GM12878 (cell line): ENCODE measurements around the gene TMPRSS13. TPM values are rescaled to one million over a fixed set of nuclear protein-coding genes. Genes with fewer than 3 reads are reported as not detected.
A peak's percentile ranks its signal among the peaks of the same experiment; 100 is the strongest.

ENCODE experiments used
- ATAC-seq: fragments of 200-7000 bp; cut with Tn5 transposase; 3 replicates; pipeline ENCODE4 v1.9.1; 2020; ENCODE audit warnings: mild to moderate bottlenecking, moderate library complexity
- BruUV-seq: library from RNA; stranded (reverse); fragments of 400-500 nt; replicated peaks from 2 replicates; lab custom pipeline; 2021; lab: Mats Ljungman, UMichigan
- CTCF ChIA-PET: fragments of 300-600 bp; sonication (Branson Sonifier 250); formaldehyde crosslinking; extraction: SDS; loops from one replicate; lab custom pipeline; 2021; ENCODE audit warnings: inconsistent platforms; lab: Yijun Ruan, JAX
- POLR2A ChIA-PET: fragments of 350-600 bp; formaldehyde crosslinking; extraction: SDS; loops from one replicate; lab custom pipeline; 2021; ENCODE audit warnings: inconsistent platforms; lab: Charles Lee
- RAD21 ChIA-PET: fragments of 300-600 bp; sonication (Branson Sonifier 250); formaldehyde crosslinking; loops from one replicate; lab custom pipeline; 2023; ENCODE audit warnings: antibody characterized with exemption; ENCODE audit not compliant: unreplicated experiment; lab: Charles Lee
- SMC1A ChIA-PET: fragments of 300-600 bp; sonication (Branson Sonifier 250); formaldehyde crosslinking; loops from one replicate; lab custom pipeline; 2023; ENCODE audit not compliant: unreplicated experiment, uncharacterized antibody; lab: Charles Lee
- DNase-seq: peaks from one replicate; pipeline ENCODE4 v3.0.0-alpha.2; 2011; ENCODE audit warnings: low read depth, low spot score
- FAIRE-seq: peaks from 3 replicates; lab custom pipeline; 2011; peaks lifted over from hg19 to GRCh38; lab: Jason Lieb, UNC
- H2AFZ ChIP-seq: 2 replicates; pipeline ENCODE4 v1.6.0; 2011; ENCODE audit warnings: low read depth, low read length, control low read depth; ENCODE audit not compliant: control insufficient read depth
- H3K27ac ChIP-seq: 2 replicates; pipeline ENCODE4 v1.5.1; 2011; ENCODE audit warnings: control low read depth; ENCODE audit not compliant: control insufficient read depth, insufficient read depth
- H3K27me3 ChIP-seq, 2 experiments: replicated peaks in 1 of 2; 2 replicates each; pipeline versions ENCODE4 v1.6.0 to v1.6.1; 2011; ENCODE audit warnings: low read length in 1 of 2; ENCODE audit not compliant: control insufficient read depth in 2 of 2, insufficient read depth in 2 of 2
- H3K36me3 ChIP-seq, 2 experiments: 2 replicates each; pipeline ENCODE4 v1.5.1; 2011; ENCODE audit warnings: low read length in 1 of 2; ENCODE audit not compliant: control insufficient read depth in 2 of 2, insufficient read depth in 2 of 2
- H3K4me1 ChIP-seq: 2 replicates; pipeline ENCODE4 v1.6.1; 2011; ENCODE audit warnings: mild to moderate bottlenecking, low read length, moderate library complexity, mixed read lengths; ENCODE audit not compliant: control insufficient read depth, insufficient read depth
- H3K4me2 ChIP-seq: 2 replicates; pipeline ENCODE4 v1.6.0; 2011; ENCODE audit warnings: control low read depth; ENCODE audit not compliant: control insufficient read depth, insufficient read depth
- H3K4me3 ChIP-seq: fragments of 200-600 bp; sonication (generic); 2 replicates; pipeline ENCODE4 v1.5.1; 2016
- H3K79me2 ChIP-seq: 2 replicates; pipeline ENCODE4 v1.6.0; 2011; ENCODE audit warnings: low read length; ENCODE audit not compliant: control insufficient read depth, insufficient read depth
- H3K9ac ChIP-seq: 2 replicates; pipeline ENCODE4 v1.8.0; 2011; ENCODE audit warnings: low read length, control low read depth, mixed read lengths; ENCODE audit not compliant: control insufficient read depth, insufficient read depth
- H3K9me3 ChIP-seq: replicated peaks from 3 replicates; pipeline ENCODE4 v1.5.1; 2011; ENCODE audit warnings: mild to moderate bottlenecking, low read length; ENCODE audit not compliant: control insufficient read depth, insufficient read depth
- H4K20me1 ChIP-seq: 2 replicates; pipeline ENCODE4 v1.6.0; 2011; ENCODE audit not compliant: control insufficient read depth, insufficient read depth
- ATF7 ChIP-seq: fragments of 450-650 bp; IDR thresholded peaks from 2 replicates; pipeline ENCODE4 v1.6.1; 2016; ENCODE audit warnings: low read depth, mild to moderate bottlenecking
- EGR1 ChIP-seq, 2 experiments: IDR thresholded peaks; 1 replicate in 1 of 2; 2 replicates in 1 of 2; pipeline ENCODE4 v1.6.1; 2011 to 2012; ENCODE audit warnings: low read depth in 2 of 2, low read length in 2 of 2, borderline replicate concordance in 1 of 2, mild to moderate bottlenecking in 1 of 2, moderate library complexity in 1 of 2
- ESRRA ChIP-seq: IDR thresholded peaks from 2 replicates; pipeline ENCODE4 v1.6.1; 2012; ENCODE audit warnings: mild to moderate bottlenecking, low read length, improper control_type of control experiment
- FOXM1 ChIP-seq: IDR thresholded peaks from 2 replicates; pipeline ENCODE4 v1.6.1; 2012; ENCODE audit warnings: low read depth, mild to moderate bottlenecking, inconsistent platforms, low read length, moderate library complexity
- GATAD2B ChIP-seq: fragments of 450-650 bp; conservative IDR thresholded peaks from 2 replicates; pipeline ENCODE4 v1.6.1; 2017; ENCODE audit warnings: low read depth, mild to moderate bottlenecking, moderate library complexity
- HDAC2 ChIP-seq: fragments of 200-600 bp; sonication (generic); IDR thresholded peaks from 2 replicates; pipeline ENCODE4 v1.6.1; 2017
- HDAC6 ChIP-seq: fragments of 200-600 bp; sonication (generic); IDR thresholded peaks from one replicate; pipeline ENCODE4 v1.8.0; 2017; ENCODE audit warnings: antibody characterized with exemption; ENCODE audit not compliant: unreplicated experiment
- JUNB ChIP-seq: IDR thresholded peaks from 2 replicates; pipeline ENCODE4 v1.6.1; 2016; ENCODE audit warnings: antibody characterized with exemption, mild to moderate bottlenecking
- MTA2 ChIP-seq: fragments of 450-650 bp; IDR thresholded peaks from 2 replicates; pipeline ENCODE4 v1.6.1; 2016; ENCODE audit warnings: low read depth, mild to moderate bottlenecking, moderate library complexity
- NFIC ChIP-seq: IDR thresholded peaks from 2 replicates; pipeline ENCODE4 v1.6.1; 2012; ENCODE audit warnings: low read depth, mild to moderate bottlenecking, inconsistent platforms, low read length, moderate library complexity
- PAX8 ChIP-seq: fragments of 450-650 bp; IDR thresholded peaks from 2 replicates; pipeline ENCODE4 v1.6.1; 2017; ENCODE audit warnings: mild to moderate bottlenecking, moderate library complexity
- PML ChIP-seq: IDR thresholded peaks from 2 replicates; pipeline ENCODE4 v1.6.1; 2012; ENCODE audit warnings: low read length, inconsistent platforms
- POLR2A ChIP-seq: IDR thresholded peaks from 2 replicates; pipeline ENCODE4 v1.6.1; 2011; ENCODE audit warnings: low read depth, mild to moderate bottlenecking, low read length
- SIX5 ChIP-seq: IDR thresholded peaks from 2 replicates; pipeline ENCODE4 v1.6.1; 2011; ENCODE audit warnings: mild to moderate bottlenecking, low read depth, low read length, moderate library complexity; ENCODE audit not compliant: severe bottlenecking
- SMARCA5 ChIP-seq: fragments of 450-650 bp; IDR thresholded peaks from 2 replicates; pipeline ENCODE4 v1.6.1; 2017; ENCODE audit warnings: mild to moderate bottlenecking
- YBX1 ChIP-seq: fragments of 450-650 bp; IDR thresholded peaks from 2 replicates; pipeline ENCODE4 v1.6.1; 2016; ENCODE audit warnings: antibody characterized with exemption
- ZNF24 ChIP-seq: fragments of 450-650 bp; IDR thresholded peaks from 2 replicates; pipeline ENCODE4 v1.6.1; 2017; ENCODE audit warnings: antibody characterized with exemption, mild to moderate bottlenecking
- WGBS: methylation state at CpG from one replicate; pipeline ENCODE4 v1.1.6; 2016; ENCODE audit warnings: low lambda C conversion rate; ENCODE audit not compliant: insufficient replicate concordance, insufficient coverage; ENCODE audit errors: missing lambda C conversion rate; 5-methylcytosine and 5-hydroxymethylcytosine counted together
- in situ Hi-C: fragments of 300-500 bp; cut with MboI; formaldehyde crosslinking; loops from 9 replicates; pipeline ENCODE4 v1.14.3; 2018; ENCODE audit warnings: mixed read lengths
- intact Hi-C: fragments of 100-400 bp; cut with micrococcal nuclease; formaldehyde crosslinking; loops from one replicate; pipeline ENCODE4 v1.14.2; 2022; ENCODE audit not compliant: unreplicated experiment
- polyA plus RNA-seq, 11 experiments: library from polyadenylated mRNA; depleted of rRNA in 4 of 11; unstranded in 6 of 11; stranded (reverse) in 5 of 11; fragments of >200 nt; fragmentation: Nextera tagmentation in 4 of 11; fragmentation: Illumina TruSeq in 1 of 11; extraction: Ambion mirVana in 4 of 11; extraction: Trizol in 1 of 11; gene quantifications; 1 replicate in 1 of 11; 2 replicates in 10 of 11; pipeline versions ENCODE4 v1.2.1 to v1.2.3, GENCODE V29; 2011 to 2016; ENCODE audit warnings: inconsistent platforms in 2 of 11, missing spikeins in 2 of 11, low read depth in 1 of 11
- total RNA-seq, 4 experiments: library from RNA; depleted of rRNA in 3 of 4; stranded (reverse); fragments of >200 nt in 3 of 4; fragmentation: Illumina TruSeq in 1 of 4; extraction: Trizol in 1 of 4; gene quantifications; 2 replicates each; pipeline versions ENCODE4 v1.2.1 to v1.2.3, GENCODE V29; 2013 to 2021

The TMPRSS13 gene
- total and polyA plus RNA-seq, 10 of the 15 experiments (the other 5 are each of a cell fraction or from before 2014, with no cell fraction given), result 0.05 to 0.50 (median 0.26) TPM; not detected in 2

DNA sequence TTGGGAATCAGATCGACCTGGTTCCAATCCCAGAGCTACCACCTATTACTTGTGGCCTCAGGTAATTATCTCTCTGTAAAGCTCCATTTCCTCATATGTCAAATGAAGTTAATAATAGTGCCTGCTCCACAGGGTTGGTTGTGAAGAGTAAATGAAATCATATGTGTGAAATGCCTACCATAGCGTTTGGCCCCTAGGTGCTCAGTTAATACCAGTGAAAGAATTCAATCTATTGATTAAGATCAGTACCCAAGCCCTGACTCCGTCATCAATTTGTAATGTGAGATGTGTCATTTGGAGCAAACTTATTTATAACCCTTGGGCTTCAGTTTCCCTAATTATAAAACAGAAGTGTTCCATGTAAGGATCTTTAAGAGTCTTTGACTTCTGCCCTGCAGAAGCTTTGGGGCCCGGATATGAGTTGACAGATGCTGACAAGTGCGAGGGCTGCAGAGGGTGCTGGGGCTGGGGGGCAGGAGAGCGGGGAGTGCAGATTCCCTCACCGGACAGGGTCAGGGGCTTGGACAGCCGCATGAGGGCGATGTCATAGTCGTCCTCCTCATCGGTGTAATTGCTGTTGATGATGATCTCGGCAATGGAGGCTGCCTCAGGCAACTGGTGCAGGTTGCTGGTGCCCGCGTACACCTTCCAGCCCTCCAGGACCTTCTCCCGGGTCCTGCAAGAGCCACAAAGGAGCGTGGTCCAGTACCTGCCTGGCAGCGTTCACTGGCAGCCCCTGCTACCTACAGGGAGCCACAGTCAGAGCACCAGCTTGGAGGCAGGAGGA lies 20.9 kb downstream of the TMPRSS13 start:
- peaks cover 5% of the 10 kb centered on the region; the same call in 1 of the 2 replicates for H3K4me1 ChIP-seq
- RAD21 ChIA-PET, result interaction anchor here (0.5 to 2.2 kb wide), 14 partner anchors 22 to 290 kb away, joined by 3 to 26 read pairs (median 4); no protein-coding TSS in a partner anchor
- in situ Hi-C loops, result no loop called here
- H3K9ac ChIP-seq, result no peak overlapping the region
- FAIRE-seq (no peak), ATAC-seq (no peak), DNase-seq (no peak)
- CTCF ChIA-PET, result interaction anchor here (0.7 to 7.6 kb wide), 17 partner anchors 11 to 145 kb away, joined by 3 to 83 read pairs (median 4); no protein-coding TSS in a partner anchor
- no peaks in the 10 kb centered on the region for H3K36me3 ChIP-seq
- no peak overlapping the region for H3K4me3 ChIP-seq
- no TSS peak for BruUV-seq
- no peaks in the 10 kb centered on the region; a peak in 1 of 4 replicates for H3K27me3 ChIP-seq
- 50% methylated on average over 17 of the region's 17 CpGs for WGBS
- intact Hi-C loops, result no loop called here
- H3K27ac ChIP-seq, result no peak overlapping the region
- POLR2A ChIA-PET, result interaction anchor here (1.0 to 1.8 kb wide), 8 partner anchors 9 to 93 kb away, joined by 3 to 7 read pairs (median 5); partner anchors contain the start of gene TMPRSS13
- no peaks in the 10 kb centered on the region for H3K79me2 ChIP-seq
- no peak overlapping the region for H2AFZ ChIP-seq
- no peak overlapping the region for H3K4me2 ChIP-seq
- H4K20me1 ChIP-seq, result no peaks in the 10 kb centered on the region
- H3K9me3 ChIP-seq, result no peaks in the 10 kb centered on the region
- no peak for TF ChIP-seq MTA2
- SMC1A ChIA-PET, result interaction anchor here (0.7 to 5.0 kb wide), 16 partner anchors 8 to 210 kb away, joined by 3 to 30 read pairs (median 5); no protein-coding TSS in a partner anchor

DNA sequence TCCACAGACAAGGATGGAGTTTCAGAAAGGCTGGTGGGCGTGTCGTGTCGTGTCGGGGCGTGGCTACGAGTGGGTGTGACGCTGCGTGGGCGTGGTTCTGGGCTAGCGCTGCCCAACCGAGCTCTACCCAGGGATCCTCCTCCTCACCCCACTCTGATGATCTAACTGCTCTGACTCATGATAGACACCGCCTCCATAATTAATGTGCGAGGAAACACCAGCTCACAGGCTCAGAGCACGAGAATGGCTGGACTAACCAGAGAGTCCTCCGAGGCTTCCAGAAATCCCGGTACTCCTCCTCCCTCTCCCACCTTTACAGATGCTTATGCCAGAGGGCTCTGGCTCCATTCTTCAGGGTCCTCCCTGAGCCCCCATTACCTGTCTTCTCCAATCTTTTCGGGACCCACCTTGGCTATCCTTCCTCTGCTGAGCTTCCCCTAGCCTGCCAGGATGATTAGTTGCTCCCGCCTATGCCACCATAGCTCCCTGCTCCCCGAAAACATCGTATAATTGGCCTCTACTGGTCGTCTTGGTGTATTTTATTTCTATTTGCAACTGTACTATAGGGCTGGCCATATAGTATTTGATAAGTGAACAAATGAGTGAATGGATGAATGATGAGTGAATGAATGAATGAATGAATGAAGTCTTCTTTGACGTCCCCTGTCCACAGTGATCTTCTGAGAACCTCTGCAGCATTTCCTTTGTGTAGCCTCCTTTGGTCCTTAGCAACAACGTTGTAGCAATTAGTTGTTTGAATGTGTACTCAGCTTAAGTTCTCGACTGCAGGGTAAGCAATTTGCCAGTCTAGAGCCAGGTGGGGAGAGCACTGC lies 21.7 kb downstream of the TMPRSS13 start:
- CTCF ChIA-PET, result interaction anchor here (0.5 to 7.6 kb wide), 20 partner anchors 14 to 1481 kb away, joined by 3 to 83 read pairs (median 4); no protein-coding TSS in a partner anchor
- H3K4me3 ChIP-seq, result no peak overlapping the region
- no peak overlapping the region for H3K27ac ChIP-seq
- no peaks in the 10 kb centered on the region; a peak in 1 of 4 replicates for H3K27me3 ChIP-seq
- DNase-seq (peak; percentile 54), FAIRE-seq (no peak), ATAC-seq (peak; percentile 93)
- POLR2A ChIA-PET, result interaction anchor here (0.7 to 1.8 kb wide), 11 partner anchors 9 to 92 kb away, joined by 3 to 7 read pairs (median 4); partner anchors contain the start of genes FXYD2 and TMPRSS13
- BruUV-seq, result TSS peak; percentile 96
- H3K4me1 ChIP-seq, result peaks cover 5% of the 10 kb centered on the region; the same call in 1 of the 2 replicates
- no peaks in the 10 kb centered on the region for H3K79me2 ChIP-seq
- H3K4me2 ChIP-seq, result peak overlapping the region; percentile 13; the same call in 1 of the 2 replicates
- H3K36me3 ChIP-seq, result no peaks in the 10 kb centered on the region
- intact Hi-C loops (no loop called here), in situ Hi-C loops (no loop called here)
- no peaks in the 10 kb centered on the region for H3K9me3 ChIP-seq
- SMC1A ChIA-PET, result interaction anchor here (0.7 to 5.0 kb wide), 20 partner anchors 8 to 211 kb away, joined by 3 to 30 read pairs (median 4); no protein-coding TSS in a partner anchor
- no peak overlapping the region; the same call in 1 of the 2 replicates for H2AFZ ChIP-seq
- RAD21 ChIA-PET, result interaction anchor here (0.5 to 2.2 kb wide), 19 partner anchors 16 to 291 kb away, joined by 3 to 26 read pairs (median 4); no protein-coding TSS in a partner anchor
- no peak overlapping the region for H3K9ac ChIP-seq
- no peaks in the 10 kb centered on the region for H4K20me1 ChIP-seq
- WGBS, result 19% methylated on average over 24 of the region's 24 CpGs
- TF ChIP-seq HDAC2 (no peak), PAX8 (no peak), EGR1 (IDR thresholded peaks at IDR 0.05; ENCODE audit: borderline replicate concordance in 1 of 2, low read depth in 2 of 2, low read length in 2 of 2) (peak in 1 of 2 experiments; percentile 40; a peak in 1 of 3 replicates), JUNB (no peak; the same call in 1 of the 2 replicates), ATF7 (peak; percentile 51), FOXM1 (no peak), SMARCA5 (no peak), SIX5 (no peak), YBX1 (no peak), ESRRA (no peak), PML (no peak), HDAC6 (no peak), GATAD2B (no peak), ZNF24 (peak; percentile 96), POLR2A (no peak), NFIC (no peak)
